Neural cell (in vitro differentiated cells): ENCODE results near the gene LRRC34.

Source experiments
- EZH2 ChIP-seq: fragments of 200-600, 300-800 bp; shearing (Covaris generic), sonication (generic); IDR thresholded peaks from 2 replicates; pipeline ENCODE4 v1.6.1; 2014; ENCODE audit warnings: antibody characterized with exemption, low read length, borderline replicate concordance, mild to moderate bottlenecking; ENCODE audit not compliant: insufficient read depth, poor library complexity, severe bottlenecking
- POLR2AphosphoS5 ChIP-seq: IDR thresholded peaks from 2 replicates; pipeline ENCODE4 v1.6.1; 2012
- RAD21 ChIP-seq: fragments of 450-650 bp; conservative IDR thresholded peaks from 2 replicates; pipeline ENCODE4 v1.6.1; 2014; ENCODE audit warnings: antibody characterized with exemption, mild to moderate bottlenecking, moderate library complexity
- REST ChIP-seq: IDR thresholded peaks from 2 replicates; pipeline ENCODE4 v1.6.1; 2012; ENCODE audit warnings: borderline replicate concordance
- SMC3 ChIP-seq: fragments of 450-650 bp; conservative IDR thresholded peaks from 2 replicates; pipeline ENCODE4 v1.6.1; 2014; ENCODE audit warnings: antibody characterized with exemption, mild to moderate bottlenecking, moderate library complexity; ENCODE audit not compliant: poor library complexity
- TF ChIP-seq, protein P1 (sequence below): fragments of 450-650 bp; IDR thresholded peaks from 2 replicates; pipeline ENCODE4 v1.5.1; 2014; ENCODE audit warnings: antibody characterized with exemption, mild to moderate bottlenecking, moderate library complexity; ENCODE audit not compliant: poor library complexity, severe bottlenecking

DNA sequence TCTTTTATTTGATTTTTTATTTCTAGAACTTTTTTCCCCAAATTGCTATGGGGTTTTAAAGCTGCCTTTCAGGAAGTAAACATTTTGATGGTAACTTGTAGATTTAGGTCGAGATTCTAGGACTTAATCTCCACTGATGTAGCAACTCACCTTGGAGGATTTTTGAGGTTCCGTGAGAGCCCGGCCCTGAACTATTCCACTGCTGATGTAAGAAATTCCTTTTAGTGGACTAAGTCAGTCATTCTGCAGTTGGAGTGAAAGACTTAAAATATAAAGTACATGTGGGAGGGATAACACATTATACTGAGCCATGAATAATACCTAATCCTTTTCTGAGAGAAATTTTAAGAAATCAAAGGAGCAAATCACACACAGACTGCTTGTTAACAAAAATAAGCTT lies 12.6 kb upstream of the LRRC34 start:
- TF ChIP-seq EZH2, result no peak
- TF ChIP-seq POLR2AphosphoS5, result no peak
- TF ChIP-seq, protein P1, sequence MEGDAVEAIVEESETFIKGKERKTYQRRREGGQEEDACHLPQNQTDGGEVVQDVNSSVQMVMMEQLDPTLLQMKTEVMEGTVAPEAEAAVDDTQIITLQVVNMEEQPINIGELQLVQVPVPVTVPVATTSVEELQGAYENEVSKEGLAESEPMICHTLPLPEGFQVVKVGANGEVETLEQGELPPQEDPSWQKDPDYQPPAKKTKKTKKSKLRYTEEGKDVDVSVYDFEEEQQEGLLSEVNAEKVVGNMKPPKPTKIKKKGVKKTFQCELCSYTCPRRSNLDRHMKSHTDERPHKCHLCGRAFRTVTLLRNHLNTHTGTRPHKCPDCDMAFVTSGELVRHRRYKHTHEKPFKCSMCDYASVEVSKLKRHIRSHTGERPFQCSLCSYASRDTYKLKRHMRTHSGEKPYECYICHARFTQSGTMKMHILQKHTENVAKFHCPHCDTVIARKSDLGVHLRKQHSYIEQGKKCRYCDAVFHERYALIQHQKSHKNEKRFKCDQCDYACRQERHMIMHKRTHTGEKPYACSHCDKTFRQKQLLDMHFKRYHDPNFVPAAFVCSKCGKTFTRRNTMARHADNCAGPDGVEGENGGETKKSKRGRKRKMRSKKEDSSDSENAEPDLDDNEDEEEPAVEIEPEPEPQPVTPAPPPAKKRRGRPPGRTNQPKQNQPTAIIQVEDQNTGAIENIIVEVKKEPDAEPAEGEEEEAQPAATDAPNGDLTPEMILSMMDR, result no peak
- TF ChIP-seq SMC3, result no peak
- TF ChIP-seq REST, result no peak
- no peak for TF ChIP-seq RAD21
